NK-92 (cell line): ENCODE measurements around the gene FMN1.
"Not testable (repeated sequence)": the region's sequence is repeated elsewhere in the genome, so short reads cannot be mapped to it uniquely, and the experiment has no call there.

Source experiments
- DNase-seq: peaks from one replicate; lab custom pipeline; 2025; ENCODE audit not compliant: unreplicated experiment; lab: John Stamatoyannopoulos, UW

FMN1 gene

GRCh38 chr15:33098094-33099058 lies 96.1 kb downstream of the FMN1 start:
- no peak for DNase-seq

DNA sequence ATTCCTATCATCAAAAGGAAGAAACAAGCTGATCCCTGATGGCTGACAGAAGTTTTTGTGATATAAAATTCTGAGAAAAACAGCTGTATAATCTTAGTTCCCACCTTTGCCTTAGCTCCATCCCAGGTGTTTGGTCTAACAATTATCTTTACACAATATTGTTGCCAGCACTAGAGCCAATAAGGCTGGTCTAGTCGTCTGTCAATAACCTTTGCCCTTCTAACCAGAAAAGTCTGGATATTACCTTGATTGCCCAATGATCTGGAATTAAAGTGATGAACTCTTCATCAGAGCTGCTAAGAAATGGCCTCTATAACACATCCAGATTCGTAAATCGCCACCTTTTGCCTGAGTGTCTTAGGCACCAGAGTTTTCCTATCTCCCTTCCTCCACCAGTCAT lies 98.4 kb downstream of the FMN1 start:
- DNase-seq: no peak

- no peak for DNase-seq
Measured at GRCh38 chr15:33095641-33096040, 98.9 kb downstream of the FMN1 start.

DNA sequence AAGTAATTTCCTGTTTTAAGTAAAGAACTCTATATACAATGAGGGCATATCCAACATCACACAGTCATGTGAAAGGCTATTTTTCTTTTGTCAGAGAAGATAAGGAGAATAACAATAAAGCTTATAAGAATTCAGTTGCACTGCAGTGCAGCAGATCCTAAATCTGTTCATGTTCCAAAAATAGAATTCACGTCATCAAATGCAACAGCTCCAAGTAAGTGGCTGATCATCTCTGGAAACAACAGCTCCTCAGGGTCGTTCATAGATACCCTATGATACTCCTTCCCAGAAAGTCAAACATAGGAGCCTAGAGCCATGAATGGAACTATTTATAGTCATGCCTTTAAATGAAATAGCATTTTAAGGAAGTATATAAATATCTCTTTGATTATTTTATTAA lies 100.2 kb downstream of the FMN1 start:
- no peak for DNase-seq

DNA sequence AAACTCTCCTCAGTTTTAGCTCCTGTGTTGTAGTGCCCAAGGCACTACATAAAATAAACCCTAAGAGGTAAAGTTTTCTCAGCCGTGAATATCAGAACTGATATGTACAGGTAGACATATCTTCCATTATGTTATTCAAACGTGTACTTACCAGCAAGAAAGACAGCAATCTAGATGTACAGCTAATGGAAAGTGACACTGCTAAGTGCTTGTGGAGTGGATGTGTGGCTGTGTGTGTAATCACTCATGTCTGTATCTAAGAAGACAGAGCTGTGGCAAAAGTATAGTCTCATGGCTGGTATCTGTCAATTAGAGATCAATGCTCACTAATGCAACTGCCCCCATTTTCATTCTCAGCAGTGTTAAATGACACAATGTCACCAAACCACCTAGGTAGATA lies 101.3 kb downstream of the FMN1 start:
- DNase-seq: no peak

DNA sequence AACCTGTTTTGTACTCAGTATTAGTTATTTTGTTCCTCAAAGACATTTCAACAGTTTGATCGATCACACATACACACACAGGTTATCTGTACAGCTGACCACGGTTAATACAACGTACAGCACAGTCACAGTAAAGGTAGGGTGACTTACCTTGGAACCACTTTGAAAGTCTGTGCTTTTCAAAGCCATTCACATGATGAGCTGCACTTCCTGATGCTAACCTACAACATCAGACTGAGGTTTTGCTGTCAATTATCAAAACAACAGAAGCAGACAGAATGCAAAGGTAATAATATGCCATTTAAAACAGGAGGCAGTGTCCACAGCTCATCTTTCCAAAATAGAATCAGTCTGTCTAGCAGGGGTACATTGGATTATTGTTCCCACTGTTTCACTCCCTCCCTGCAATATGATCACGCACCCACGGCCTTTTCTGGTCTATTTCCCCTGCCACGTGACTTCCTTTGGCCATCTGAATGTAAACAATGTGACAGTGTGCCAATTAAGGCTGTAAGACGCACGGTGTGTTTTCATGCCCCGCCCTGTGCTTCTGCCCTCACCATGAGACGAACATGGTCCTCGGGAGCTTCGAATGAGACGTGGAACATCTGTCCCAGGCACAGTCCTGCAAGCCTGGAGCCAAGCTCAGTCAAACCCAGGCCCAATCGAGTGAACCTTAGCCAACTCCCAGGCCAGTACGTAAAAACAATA lies 102.4 kb downstream of the FMN1 start:
- no peak for DNase-seq

DNA sequence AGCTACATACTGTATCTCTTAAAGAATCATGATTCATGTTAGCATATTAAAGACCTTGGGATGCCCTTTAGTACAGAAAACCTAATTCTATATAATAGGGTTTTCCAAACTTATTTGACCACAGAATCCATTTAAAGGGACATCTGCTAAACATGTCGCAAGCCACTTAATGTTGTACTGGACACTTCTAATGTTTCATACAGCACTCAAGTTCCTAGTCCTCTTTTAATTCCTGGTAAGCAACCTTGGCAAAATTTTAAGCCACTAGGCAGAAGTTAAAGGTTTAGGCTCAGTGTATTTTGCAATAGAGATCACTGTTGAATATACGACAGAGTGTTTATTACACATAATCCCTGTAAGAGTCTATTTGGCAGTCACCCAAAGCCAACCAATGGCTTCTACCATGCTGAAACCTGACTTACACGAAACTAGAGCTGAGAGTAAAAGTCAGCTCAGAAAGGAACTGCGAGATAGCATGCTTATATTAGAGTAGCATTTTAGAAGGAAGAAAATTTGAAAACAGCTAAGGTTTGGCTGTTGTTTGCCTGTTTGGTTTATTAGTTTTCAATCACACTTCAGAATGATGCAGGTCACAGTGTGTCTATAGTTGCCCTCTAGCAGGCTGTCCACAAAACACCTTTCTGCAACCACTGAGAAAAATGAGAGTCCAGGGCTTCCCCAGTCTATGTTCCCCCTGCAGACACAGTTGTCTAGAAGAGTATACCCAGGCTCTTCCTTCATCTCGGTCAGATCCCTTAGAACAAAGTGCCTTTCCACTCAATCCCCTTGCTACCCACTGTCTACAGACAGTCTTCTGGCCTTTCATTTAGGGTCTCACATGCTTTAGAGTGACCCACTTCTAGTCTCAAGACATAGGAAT lies 104.4 kb downstream of the FMN1 start:
- no peak for DNase-seq

DNA sequence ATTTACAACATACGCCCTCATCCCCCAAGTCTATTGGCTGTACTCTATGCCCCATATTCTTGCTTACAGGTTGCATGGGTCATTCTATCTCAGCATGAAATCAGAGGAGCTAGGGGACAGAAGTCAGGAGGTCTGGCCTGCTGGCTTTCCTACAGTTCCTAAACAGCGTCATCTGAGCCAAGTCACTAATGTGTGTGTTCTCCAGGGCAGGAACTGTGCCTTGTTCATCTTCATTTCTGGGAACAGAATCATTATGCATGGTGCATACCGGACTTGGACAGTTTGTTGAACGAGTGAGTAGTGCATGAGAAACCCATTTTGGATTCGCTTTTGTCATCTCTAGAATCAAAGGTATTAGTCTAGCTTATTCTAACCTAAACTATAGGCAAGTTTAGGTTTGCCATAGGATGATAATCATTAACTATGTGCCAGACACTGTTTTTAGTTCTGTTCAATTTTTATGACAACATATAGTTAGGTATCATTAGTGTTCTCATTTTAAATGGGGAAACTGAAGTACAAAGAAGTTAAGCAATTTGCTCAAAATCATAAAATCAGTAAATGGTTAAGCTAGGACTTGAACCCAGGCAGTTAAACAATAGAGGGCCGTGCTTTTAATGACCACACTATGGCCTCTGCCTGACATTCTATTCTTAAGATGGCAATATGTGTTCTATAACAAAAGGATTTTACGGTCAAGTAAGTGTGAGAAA lies 105.2 kb downstream of the FMN1 start:
- no peak for DNase-seq

GRCh38 chr15:33086500-33087121 lies 107.9 kb downstream of the FMN1 start:
- DNase-seq: no peak

DNA sequence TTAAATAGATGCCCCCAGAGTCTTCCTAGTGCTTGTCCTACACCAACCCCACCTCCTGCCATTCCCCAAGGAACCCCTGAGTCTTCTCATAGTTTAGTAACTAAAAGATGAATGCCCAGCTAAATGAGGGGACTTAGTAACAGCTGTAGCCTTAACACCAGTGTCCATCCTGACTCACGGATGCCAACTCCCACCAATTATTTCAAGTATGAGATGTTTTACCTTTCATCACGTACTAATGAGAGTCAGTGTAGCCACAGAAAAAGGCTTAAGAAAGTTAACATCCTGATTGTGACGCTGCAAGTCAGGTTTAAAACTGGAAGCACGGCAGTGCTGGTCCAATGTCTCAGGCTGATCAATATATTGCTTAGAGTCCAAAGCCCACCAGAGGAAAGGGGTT lies 109.9 kb downstream of the FMN1 start:
- no peak for DNase-seq

DNA sequence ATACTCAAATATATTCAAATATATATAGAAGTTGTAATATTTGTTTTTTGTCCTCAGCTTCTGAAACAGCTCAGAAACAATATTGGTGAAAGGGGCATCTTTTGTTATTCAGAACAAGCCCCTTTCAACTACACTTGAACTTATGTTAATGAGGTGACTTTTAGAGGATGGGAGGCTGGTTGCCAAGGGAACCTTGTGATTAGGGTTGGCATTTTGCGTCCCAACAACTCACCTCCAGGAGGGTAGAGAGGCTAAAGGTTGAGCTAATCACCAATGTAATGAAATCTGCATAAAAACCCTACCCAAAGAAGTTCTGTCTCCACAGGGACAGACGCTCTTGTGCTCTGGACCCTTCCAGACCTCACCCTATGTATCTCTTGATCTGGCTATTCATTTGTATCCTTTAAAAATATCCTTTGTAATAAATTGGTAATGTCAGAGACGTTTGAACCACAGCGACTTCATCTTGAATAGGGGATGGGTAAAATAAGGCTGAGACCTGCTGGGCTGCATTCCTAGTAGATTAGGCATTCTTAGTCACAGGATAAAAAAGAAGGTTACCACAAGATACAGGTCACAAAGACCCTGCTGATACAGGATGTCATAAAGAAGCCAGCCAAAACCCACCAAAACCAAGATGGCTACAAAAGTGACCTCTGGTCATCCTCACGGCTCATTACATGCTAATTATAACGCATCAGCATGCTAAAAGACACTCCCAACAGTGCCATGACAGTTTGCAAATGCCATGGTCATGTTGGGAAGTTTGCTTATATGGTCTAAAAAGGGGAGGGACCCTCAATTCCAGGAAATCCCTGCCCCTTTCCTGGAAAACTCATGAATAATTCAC lies 111.1 kb downstream of the FMN1 start:
- no peak for DNase-seq

DNA sequence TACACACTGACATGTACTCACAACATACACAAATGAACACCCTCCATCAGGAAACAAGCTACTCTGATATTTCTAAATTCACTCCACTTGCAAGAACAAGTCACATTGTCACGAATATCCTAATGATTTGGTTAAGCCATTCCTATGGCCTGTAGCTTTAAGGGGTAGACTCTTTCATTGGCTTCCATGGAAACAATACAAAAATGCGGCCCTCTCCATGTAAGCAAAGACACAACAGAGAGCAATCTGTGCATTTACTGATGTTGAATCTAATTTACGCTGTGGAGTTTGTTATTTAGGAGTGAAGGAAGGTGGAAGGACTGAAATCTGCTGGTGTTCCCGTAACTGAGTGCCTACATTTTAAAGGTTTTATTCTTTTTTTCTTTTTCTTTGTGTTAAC lies 114.5 kb downstream of the FMN1 start:
- DNase-seq: no peak

- no peak for DNase-seq
Measured at GRCh38 chr15:33078607-33079006, 115.9 kb downstream of the FMN1 start.

DNA sequence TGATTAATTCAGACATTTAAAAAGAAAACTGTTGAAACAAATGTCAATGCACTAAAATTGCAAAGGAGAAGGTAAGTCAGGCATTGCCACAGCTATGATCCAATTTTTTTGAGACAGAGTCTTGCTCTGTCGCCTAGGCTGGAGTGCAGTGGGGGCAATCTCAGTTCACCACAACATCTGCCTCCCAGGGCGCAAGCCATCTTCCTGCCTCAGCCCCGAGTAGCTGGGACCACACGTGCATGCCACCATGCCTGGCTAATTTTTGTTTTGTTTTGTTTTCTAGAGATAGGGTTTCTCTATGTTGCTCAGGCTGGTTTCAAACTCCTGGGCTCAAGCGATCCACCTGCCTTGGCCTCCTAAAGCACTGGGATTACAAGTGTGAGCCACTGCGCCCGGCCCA lies 117.6 kb downstream of the FMN1 start:
- no peak for DNase-seq

- no peak for DNase-seq
Measured at GRCh38 chr15:33074942-33075341, 119.6 kb downstream of the FMN1 start.

- DNase-seq: no peak
Measured at GRCh38 chr15:33074212-33074611, 120.3 kb downstream of the FMN1 start.

- DNase-seq: no peak
Measured at GRCh38 chr15:33071451-33071850, 123.1 kb downstream of the FMN1 start.

GRCh38 chr15:33069903-33070302 lies 124.6 kb downstream of the FMN1 start:
- DNase-seq: not testable (repeated sequence)

DNA sequence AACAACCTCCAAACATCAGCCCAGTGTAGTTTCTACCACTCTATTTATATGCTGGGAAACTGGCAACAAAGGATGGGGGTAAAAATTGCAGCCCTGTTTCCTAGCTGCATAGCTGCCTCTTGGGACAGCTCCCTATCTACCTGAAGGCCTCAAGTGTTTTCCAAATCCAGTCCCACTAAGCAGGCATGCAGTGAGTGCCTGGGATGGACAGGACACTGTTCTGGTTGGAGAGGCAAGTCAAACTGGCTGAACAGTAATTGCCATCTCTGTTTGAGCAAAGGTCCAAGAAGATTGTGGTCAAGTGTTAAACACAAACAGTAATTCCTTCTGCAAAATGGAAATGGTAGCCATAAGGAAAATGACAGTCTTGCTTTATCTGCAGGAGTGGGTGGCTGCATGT lies 125.4 kb downstream of the FMN1 start:
- DNase-seq: no peak
